GM12878 (cell line): ENCODE results near the gene DUSP8. TPM values are rescaled to one million over a fixed set of nuclear protein-coding genes. Genes with fewer than 3 reads are reported as not detected.

Experiments used
- ATAC-seq: fragments of 200-7000 bp; cut with Tn5 transposase; 3 replicates; pipeline ENCODE4 v1.9.1; 2020; ENCODE audit warnings: mild to moderate bottlenecking, moderate library complexity
- BruUV-seq: library from RNA; stranded (reverse); fragments of 400-500 nt; replicated peaks from 2 replicates; lab custom pipeline; 2021; lab: Mats Ljungman, UMichigan
- CTCF ChIA-PET: fragments of 300-600 bp; sonication (Branson Sonifier 250); formaldehyde crosslinking; extraction: SDS; loops from one replicate; lab custom pipeline; 2021; ENCODE audit warnings: inconsistent platforms; lab: Yijun Ruan, JAX
- POLR2A ChIA-PET: fragments of 350-600 bp; formaldehyde crosslinking; extraction: SDS; loops from one replicate; lab custom pipeline; 2021; ENCODE audit warnings: inconsistent platforms; lab: Charles Lee
- RAD21 ChIA-PET: fragments of 300-600 bp; sonication (Branson Sonifier 250); formaldehyde crosslinking; loops from one replicate; lab custom pipeline; 2023; ENCODE audit warnings: antibody characterized with exemption; ENCODE audit not compliant: unreplicated experiment; lab: Charles Lee
- SMC1A ChIA-PET: fragments of 300-600 bp; sonication (Branson Sonifier 250); formaldehyde crosslinking; loops from one replicate; lab custom pipeline; 2023; ENCODE audit not compliant: unreplicated experiment, uncharacterized antibody; lab: Charles Lee
- DNase-seq: peaks from one replicate; pipeline ENCODE4 v3.0.0-alpha.2; 2011; ENCODE audit warnings: low read depth, low spot score
- FAIRE-seq: peaks from 3 replicates; lab custom pipeline; 2011; peaks lifted over from hg19 to GRCh38; lab: Jason Lieb, UNC
- H2AFZ ChIP-seq: 2 replicates; pipeline ENCODE4 v1.6.0; 2011; ENCODE audit warnings: low read depth, low read length, control low read depth; ENCODE audit not compliant: control insufficient read depth
- H3K27ac ChIP-seq: 2 replicates; pipeline ENCODE4 v1.5.1; 2011; ENCODE audit warnings: control low read depth; ENCODE audit not compliant: control insufficient read depth, insufficient read depth
- H3K27me3 ChIP-seq, 2 experiments: replicated peaks in 1 of 2; 2 replicates each; pipeline versions ENCODE4 v1.6.0 to v1.6.1; 2011; ENCODE audit warnings: low read length in 1 of 2; ENCODE audit not compliant: control insufficient read depth in 2 of 2, insufficient read depth in 2 of 2
- H3K36me3 ChIP-seq, 2 experiments: 2 replicates each; pipeline ENCODE4 v1.5.1; 2011; ENCODE audit warnings: low read length in 1 of 2; ENCODE audit not compliant: control insufficient read depth in 2 of 2, insufficient read depth in 2 of 2
- H3K4me1 ChIP-seq: 2 replicates; pipeline ENCODE4 v1.6.1; 2011; ENCODE audit warnings: mild to moderate bottlenecking, low read length, moderate library complexity, mixed read lengths; ENCODE audit not compliant: control insufficient read depth, insufficient read depth
- H3K4me2 ChIP-seq: 2 replicates; pipeline ENCODE4 v1.6.0; 2011; ENCODE audit warnings: control low read depth; ENCODE audit not compliant: control insufficient read depth, insufficient read depth
- H3K4me3 ChIP-seq: fragments of 200-600 bp; sonication (generic); 2 replicates; pipeline ENCODE4 v1.5.1; 2016
- H3K79me2 ChIP-seq: 2 replicates; pipeline ENCODE4 v1.6.0; 2011; ENCODE audit warnings: low read length; ENCODE audit not compliant: control insufficient read depth, insufficient read depth
- H3K9ac ChIP-seq: 2 replicates; pipeline ENCODE4 v1.8.0; 2011; ENCODE audit warnings: low read length, control low read depth, mixed read lengths; ENCODE audit not compliant: control insufficient read depth, insufficient read depth
- H3K9me3 ChIP-seq: replicated peaks from 3 replicates; pipeline ENCODE4 v1.5.1; 2011; ENCODE audit warnings: mild to moderate bottlenecking, low read length; ENCODE audit not compliant: control insufficient read depth, insufficient read depth
- H4K20me1 ChIP-seq: 2 replicates; pipeline ENCODE4 v1.6.0; 2011; ENCODE audit not compliant: control insufficient read depth, insufficient read depth
- CREB1 ChIP-seq: IDR thresholded peaks from 2 replicates; pipeline ENCODE4 v1.6.1; 2012; ENCODE audit warnings: low read depth, mild to moderate bottlenecking, inconsistent platforms
- MYB ChIP-seq: fragments of 150-350 bp; IDR thresholded peaks from 2 replicates; pipeline ENCODE4 v1.6.1; 2014; ENCODE audit warnings: mild to moderate bottlenecking, low read depth, low read length, borderline replicate concordance
- NBN ChIP-seq: fragments of 450-650 bp; IDR thresholded peaks from 2 replicates; pipeline ENCODE4 v1.6.1; 2016
- NR2C2 ChIP-seq: IDR thresholded peaks from 2 replicates; pipeline ENCODE4 v1.6.1; 2011; ENCODE audit warnings: borderline replicate concordance, low read depth; ENCODE audit not compliant: control insufficient read depth, insufficient read length
- RFX5 ChIP-seq: IDR thresholded peaks from 2 replicates; pipeline ENCODE4 v1.6.1; 2011; ENCODE audit warnings: low read depth, low read length, improper control_type of control experiment
- TARDBP ChIP-seq: IDR thresholded peaks from 2 replicates; pipeline ENCODE4 v1.6.1; 2016; ENCODE audit warnings: borderline replicate concordance
- YBX1 ChIP-seq: fragments of 450-650 bp; IDR thresholded peaks from 2 replicates; pipeline ENCODE4 v1.6.1; 2016; ENCODE audit warnings: antibody characterized with exemption
- WGBS: methylation state at CpG from one replicate; pipeline ENCODE4 v1.1.6; 2016; ENCODE audit warnings: low lambda C conversion rate; ENCODE audit not compliant: insufficient replicate concordance, insufficient coverage; ENCODE audit errors: missing lambda C conversion rate; 5-methylcytosine and 5-hydroxymethylcytosine counted together
- in situ Hi-C: fragments of 300-500 bp; cut with MboI; formaldehyde crosslinking; loops from 9 replicates; pipeline ENCODE4 v1.14.3; 2018; ENCODE audit warnings: mixed read lengths
- intact Hi-C: fragments of 100-400 bp; cut with micrococcal nuclease; formaldehyde crosslinking; loops from one replicate; pipeline ENCODE4 v1.14.2; 2022; ENCODE audit not compliant: unreplicated experiment
- polyA plus RNA-seq, 11 experiments: library from polyadenylated mRNA; depleted of rRNA in 4 of 11; unstranded in 6 of 11; stranded (reverse) in 5 of 11; fragments of >200 nt; fragmentation: Nextera tagmentation in 4 of 11; fragmentation: Illumina TruSeq in 1 of 11; extraction: Ambion mirVana in 4 of 11; extraction: Trizol in 1 of 11; gene quantifications; 1 replicate in 1 of 11; 2 replicates in 10 of 11; pipeline versions ENCODE4 v1.2.1 to v1.2.3, GENCODE V29; 2011 to 2016; ENCODE audit warnings: inconsistent platforms in 2 of 11, missing spikeins in 2 of 11, low read depth in 1 of 11
- total RNA-seq, 4 experiments: library from RNA; depleted of rRNA in 3 of 4; stranded (reverse); fragments of >200 nt in 3 of 4; fragmentation: Illumina TruSeq in 1 of 4; extraction: Trizol in 1 of 4; gene quantifications; 2 replicates each; pipeline versions ENCODE4 v1.2.1 to v1.2.3, GENCODE V29; 2013 to 2021
- TF ChIP-seq, protein P1 (sequence below): fragments of 450-650 bp; IDR thresholded peaks from 2 replicates; pipeline ENCODE4 v1.6.1; 2017; ENCODE audit warnings: mild to moderate bottlenecking, moderate library complexity
- TF ChIP-seq, protein P2 (sequence below): IDR thresholded peaks from 2 replicates; pipeline ENCODE4 v1.6.1; 2012; ENCODE audit warnings: mild to moderate bottlenecking, low read depth, low read length
- TF ChIP-seq, protein P3 (sequence below): fragments of 450-650 bp; IDR thresholded peaks from 2 replicates; pipeline ENCODE4 v1.6.1; 2018; ENCODE audit warnings: borderline replicate concordance, mild to moderate bottlenecking; ENCODE audit not compliant: partially characterized antibody
- TF ChIP-seq, protein P4 (sequence below): fragments of 450-650 bp; IDR thresholded peaks from 2 replicates; pipeline ENCODE4 v1.6.1; 2017; ENCODE audit warnings: mild to moderate bottlenecking

The DUSP8 gene
- total and polyA plus RNA-seq, 10 of the 15 experiments (the other 5 are each of a cell fraction or from before 2014, with no cell fraction given), result 0.04 to 1.7 (median 0.26) TPM; not detected in 6

DNA sequence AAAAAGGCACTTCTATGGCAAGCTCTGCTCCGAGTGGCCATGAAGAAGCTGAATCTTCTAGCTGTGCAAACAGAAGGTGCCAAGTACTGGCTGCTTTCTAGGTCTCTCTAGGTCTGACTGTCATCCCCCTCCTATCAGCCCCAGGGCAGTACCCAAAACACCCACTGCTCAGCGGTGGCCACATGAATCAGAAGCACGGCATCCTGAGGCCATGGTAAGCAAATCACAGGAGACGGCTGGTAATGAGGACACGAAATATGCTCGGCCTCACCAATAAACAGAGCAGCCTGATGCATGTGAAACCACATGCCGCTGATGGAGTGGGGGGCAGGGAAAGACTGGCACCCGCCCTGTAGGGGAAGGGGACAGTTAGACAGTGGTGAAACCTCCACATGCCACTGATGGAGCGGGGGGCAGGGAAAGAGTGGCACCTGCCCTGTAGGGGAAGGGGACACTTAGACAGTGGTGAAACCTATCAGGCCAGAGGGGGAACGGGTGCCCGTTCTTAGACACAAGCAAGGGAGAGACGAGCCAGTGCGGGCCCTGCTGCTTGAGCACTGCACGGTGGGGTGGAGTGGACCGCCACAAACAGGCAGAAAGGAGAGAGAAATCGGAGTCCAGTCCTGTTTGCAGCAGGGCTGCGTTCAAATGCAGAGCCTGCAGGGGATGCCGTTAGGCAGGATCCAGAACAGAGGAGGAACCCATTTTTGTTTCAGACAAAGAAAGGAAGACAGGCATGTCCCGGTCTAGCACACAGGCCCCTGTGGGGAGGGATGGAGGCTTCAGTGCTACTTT, 55.6 kb downstream of the DUSP8 start:
- DNase-seq (no peak), FAIRE-seq (no peak), ATAC-seq (no peak)
- CTCF ChIA-PET, result interaction anchor here (1.1 kb wide), 1 partner anchor 52 kb away, joined by 3 read pairs; no protein-coding TSS in a partner anchor
- RAD21 ChIA-PET, result no interaction called here
- Histone ChIP-seq H3K9ac (no peak overlapping the region), H3K9me3 (no peaks in the 10 kb centered on the region), H4K20me1 (no peaks in the 10 kb centered on the region; the same call in 1 of the 2 replicates), H3K79me2 (peaks cover 5% of the 10 kb centered on the region), H3K4me1 (peaks cover 7% of the 10 kb centered on the region), H3K4me3 (no peak overlapping the region), H3K27me3 (no peaks in the 10 kb centered on the region), H3K36me3 (no peaks in the 10 kb centered on the region; a peak in 1 of 4 replicates), H3K4me2 (no peak overlapping the region), H2AFZ (no peak overlapping the region), H3K27ac (no peak overlapping the region)
- in situ Hi-C loops (no loop called here), intact Hi-C loops (no loop called here)
- POLR2A ChIA-PET, result no interaction called here
- SMC1A ChIA-PET, result interaction anchor here (1.8 kb wide), 1 partner anchor 58 kb away, joined by 7 read pairs; no protein-coding TSS in a partner anchor
- no TSS peak for BruUV-seq
- 59% methylated on average over 19 of the region's 19 CpGs for WGBS
- TF ChIP-seq NR2C2 (no peak), CREB1 (no peak), YBX1 (no peak), MYB (no peak), NBN (no peak), RFX5 (no peak), TARDBP (no peak)
- TF ChIP-seq, protein P1, sequence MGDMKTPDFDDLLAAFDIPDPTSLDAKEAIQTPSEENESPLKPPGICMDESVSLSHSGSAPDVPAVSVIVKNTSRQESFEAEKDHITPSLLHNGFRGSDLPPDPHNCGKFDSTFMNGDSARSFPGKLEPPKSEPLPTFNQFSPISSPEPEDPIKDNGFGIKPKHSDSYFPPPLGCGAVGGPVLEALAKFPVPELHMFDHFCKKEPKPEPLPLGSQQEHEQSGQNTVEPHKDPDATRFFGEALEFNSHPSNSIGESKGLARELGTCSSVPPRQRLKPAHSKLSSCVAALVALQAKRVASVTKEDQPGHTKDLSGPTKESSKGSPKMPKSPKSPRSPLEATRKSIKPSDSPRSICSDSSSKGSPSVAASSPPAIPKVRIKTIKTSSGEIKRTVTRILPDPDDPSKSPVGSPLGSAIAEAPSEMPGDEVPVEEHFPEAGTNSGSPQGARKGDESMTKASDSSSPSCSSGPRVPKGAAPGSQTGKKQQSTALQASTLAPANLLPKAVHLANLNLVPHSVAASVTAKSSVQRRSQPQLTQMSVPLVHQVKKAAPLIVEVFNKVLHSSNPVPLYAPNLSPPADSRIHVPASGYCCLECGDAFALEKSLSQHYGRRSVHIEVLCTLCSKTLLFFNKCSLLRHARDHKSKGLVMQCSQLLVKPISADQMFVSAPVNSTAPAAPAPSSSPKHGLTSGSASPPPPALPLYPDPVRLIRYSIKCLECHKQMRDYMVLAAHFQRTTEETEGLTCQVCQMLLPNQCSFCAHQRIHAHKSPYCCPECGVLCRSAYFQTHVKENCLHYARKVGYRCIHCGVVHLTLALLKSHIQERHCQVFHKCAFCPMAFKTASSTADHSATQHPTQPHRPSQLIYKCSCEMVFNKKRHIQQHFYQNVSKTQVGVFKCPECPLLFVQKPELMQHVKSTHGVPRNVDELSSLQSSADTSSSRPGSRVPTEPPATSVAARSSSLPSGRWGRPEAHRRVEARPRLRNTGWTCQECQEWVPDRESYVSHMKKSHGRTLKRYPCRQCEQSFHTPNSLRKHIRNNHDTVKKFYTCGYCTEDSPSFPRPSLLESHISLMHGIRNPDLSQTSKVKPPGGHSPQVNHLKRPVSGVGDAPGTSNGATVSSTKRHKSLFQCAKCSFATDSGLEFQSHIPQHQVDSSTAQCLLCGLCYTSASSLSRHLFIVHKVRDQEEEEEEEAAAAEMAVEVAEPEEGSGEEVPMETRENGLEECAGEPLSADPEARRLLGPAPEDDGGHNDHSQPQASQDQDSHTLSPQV, result no peak
- TF ChIP-seq, protein P2, sequence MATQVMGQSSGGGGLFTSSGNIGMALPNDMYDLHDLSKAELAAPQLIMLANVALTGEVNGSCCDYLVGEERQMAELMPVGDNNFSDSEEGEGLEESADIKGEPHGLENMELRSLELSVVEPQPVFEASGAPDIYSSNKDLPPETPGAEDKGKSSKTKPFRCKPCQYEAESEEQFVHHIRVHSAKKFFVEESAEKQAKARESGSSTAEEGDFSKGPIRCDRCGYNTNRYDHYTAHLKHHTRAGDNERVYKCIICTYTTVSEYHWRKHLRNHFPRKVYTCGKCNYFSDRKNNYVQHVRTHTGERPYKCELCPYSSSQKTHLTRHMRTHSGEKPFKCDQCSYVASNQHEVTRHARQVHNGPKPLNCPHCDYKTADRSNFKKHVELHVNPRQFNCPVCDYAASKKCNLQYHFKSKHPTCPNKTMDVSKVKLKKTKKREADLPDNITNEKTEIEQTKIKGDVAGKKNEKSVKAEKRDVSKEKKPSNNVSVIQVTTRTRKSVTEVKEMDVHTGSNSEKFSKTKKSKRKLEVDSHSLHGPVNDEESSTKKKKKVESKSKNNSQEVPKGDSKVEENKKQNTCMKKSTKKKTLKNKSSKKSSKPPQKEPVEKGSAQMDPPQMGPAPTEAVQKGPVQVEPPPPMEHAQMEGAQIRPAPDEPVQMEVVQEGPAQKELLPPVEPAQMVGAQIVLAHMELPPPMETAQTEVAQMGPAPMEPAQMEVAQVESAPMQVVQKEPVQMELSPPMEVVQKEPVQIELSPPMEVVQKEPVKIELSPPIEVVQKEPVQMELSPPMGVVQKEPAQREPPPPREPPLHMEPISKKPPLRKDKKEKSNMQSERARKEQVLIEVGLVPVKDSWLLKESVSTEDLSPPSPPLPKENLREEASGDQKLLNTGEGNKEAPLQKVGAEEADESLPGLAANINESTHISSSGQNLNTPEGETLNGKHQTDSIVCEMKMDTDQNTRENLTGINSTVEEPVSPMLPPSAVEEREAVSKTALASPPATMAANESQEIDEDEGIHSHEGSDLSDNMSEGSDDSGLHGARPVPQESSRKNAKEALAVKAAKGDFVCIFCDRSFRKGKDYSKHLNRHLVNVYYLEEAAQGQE, result no peak
- TF ChIP-seq, protein P3, sequence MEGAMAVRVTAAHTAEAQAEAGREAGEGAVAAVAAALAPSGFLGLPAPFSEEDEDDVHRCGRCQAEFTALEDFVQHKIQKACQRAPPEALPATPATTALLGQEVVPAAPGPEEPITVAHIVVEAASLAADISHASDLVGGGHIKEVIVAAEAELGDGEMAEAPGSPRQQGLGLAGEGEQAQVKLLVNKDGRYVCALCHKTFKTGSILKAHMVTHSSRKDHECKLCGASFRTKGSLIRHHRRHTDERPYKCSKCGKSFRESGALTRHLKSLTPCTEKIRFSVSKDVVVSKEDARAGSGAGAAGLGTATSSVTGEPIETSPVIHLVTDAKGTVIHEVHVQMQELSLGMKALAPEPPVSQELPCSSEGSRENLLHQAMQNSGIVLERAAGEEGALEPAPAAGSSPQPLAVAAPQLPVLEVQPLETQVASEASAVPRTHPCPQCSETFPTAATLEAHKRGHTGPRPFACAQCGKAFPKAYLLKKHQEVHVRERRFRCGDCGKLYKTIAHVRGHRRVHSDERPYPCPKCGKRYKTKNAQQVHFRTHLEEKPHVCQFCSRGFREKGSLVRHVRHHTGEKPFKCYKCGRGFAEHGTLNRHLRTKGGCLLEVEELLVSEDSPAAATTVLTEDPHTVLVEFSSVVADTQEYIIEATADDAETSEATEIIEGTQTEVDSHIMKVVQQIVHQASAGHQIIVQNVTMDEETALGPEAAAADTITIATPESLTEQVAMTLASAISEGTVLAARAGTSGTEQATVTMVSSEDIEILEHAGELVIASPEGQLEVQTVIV, result no peak
- TF ChIP-seq, protein P4, sequence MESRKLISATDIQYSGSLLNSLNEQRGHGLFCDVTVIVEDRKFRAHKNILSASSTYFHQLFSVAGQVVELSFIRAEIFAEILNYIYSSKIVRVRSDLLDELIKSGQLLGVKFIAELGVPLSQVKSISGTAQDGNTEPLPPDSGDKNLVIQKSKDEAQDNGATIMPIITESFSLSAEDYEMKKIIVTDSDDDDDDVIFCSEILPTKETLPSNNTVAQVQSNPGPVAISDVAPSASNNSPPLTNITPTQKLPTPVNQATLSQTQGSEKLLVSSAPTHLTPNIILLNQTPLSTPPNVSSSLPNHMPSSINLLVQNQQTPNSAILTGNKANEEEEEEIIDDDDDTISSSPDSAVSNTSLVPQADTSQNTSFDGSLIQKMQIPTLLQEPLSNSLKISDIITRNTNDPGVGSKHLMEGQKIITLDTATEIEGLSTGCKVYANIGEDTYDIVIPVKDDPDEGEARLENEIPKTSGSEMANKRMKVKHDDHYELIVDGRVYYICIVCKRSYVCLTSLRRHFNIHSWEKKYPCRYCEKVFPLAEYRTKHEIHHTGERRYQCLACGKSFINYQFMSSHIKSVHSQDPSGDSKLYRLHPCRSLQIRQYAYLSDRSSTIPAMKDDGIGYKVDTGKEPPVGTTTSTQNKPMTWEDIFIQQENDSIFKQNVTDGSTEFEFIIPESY, result no peak
